Retinal pigment epithelial cell (primary cell): ENCODE results near the gene MS4A3.

Experiments
- DNase-seq: peaks from one replicate; pipeline ENCODE4 v3.0.0-alpha.2; 2010; ENCODE audit warnings: low read depth
- H3K4me3 ChIP-seq: 2 replicates; pipeline ENCODE4 v1.5.1; 2011; ENCODE audit warnings: mild to moderate bottlenecking, low read length, control low read depth, moderate library complexity
- CTCF ChIP-seq: conservative IDR thresholded peaks from 2 replicates; pipeline ENCODE4 v1.5.1; 2011; ENCODE audit warnings: low read depth, low read length, control low read depth, inconsistent platforms

The MS4A3 gene

GRCh38 chr11:60077981-60078380 is 21.5 kb downstream of the MS4A3 start:
- no peak for DNase-seq
- TF ChIP-seq CTCF, result no peak
- no peak overlapping the region for H3K4me3 ChIP-seq

- TF ChIP-seq CTCF, result no peak
- no peak for DNase-seq
- no peak overlapping the region for H3K4me3 ChIP-seq
Observed at GRCh38 chr11:60078745-60079144, 22.3 kb downstream of the MS4A3 start.

GRCh38 chr11:60080535-60080934 is 24.1 kb downstream of the MS4A3 start:
- no peak for TF ChIP-seq CTCF
- no peak overlapping the region for H3K4me3 ChIP-seq
- no peak for DNase-seq

- H3K4me3 ChIP-seq, result no peak overlapping the region
- DNase-seq, result no peak
- no peak for TF ChIP-seq CTCF
Observed at GRCh38 chr11:60084631-60085273, 28.3 kb downstream of the MS4A3 start.

GRCh38 chr11:60085909-60086308 is 29.4 kb downstream of the MS4A3 start:
- no peak overlapping the region for H3K4me3 ChIP-seq
- TF ChIP-seq CTCF, result no peak
- no peak for DNase-seq

- no peak for TF ChIP-seq CTCF
- no peak for DNase-seq
- no peak overlapping the region for H3K4me3 ChIP-seq
Observed at GRCh38 chr11:60087239-60087638, 30.8 kb downstream of the MS4A3 start.

GRCh38 chr11:60088364-60088763 is 31.9 kb downstream of the MS4A3 start, which contains the start of gene MS4A2:
TSS of gene MS4A2 (plus strand) at chr11:60088664. CDS start at chr11:60088766, 102 bp downstream.
- no peak for DNase-seq
- no peak within 1 kb of the TSS for H3K4me3 ChIP-seq
- no peak for TF ChIP-seq CTCF
